Measurements from ENCODE around the gene LYG1. TPM values are rescaled to one million over a fixed set of nuclear protein-coding genes. Genes with fewer than 3 reads are reported as not detected.

LYG1 gene
- total and polyA plus RNA-seq, 9 of the 15 experiments (the other 6 are each of a cell fraction or from before 2014, with no cell fraction given) = 0.64 to 2.6 (median 1.2) TPM

DNA sequence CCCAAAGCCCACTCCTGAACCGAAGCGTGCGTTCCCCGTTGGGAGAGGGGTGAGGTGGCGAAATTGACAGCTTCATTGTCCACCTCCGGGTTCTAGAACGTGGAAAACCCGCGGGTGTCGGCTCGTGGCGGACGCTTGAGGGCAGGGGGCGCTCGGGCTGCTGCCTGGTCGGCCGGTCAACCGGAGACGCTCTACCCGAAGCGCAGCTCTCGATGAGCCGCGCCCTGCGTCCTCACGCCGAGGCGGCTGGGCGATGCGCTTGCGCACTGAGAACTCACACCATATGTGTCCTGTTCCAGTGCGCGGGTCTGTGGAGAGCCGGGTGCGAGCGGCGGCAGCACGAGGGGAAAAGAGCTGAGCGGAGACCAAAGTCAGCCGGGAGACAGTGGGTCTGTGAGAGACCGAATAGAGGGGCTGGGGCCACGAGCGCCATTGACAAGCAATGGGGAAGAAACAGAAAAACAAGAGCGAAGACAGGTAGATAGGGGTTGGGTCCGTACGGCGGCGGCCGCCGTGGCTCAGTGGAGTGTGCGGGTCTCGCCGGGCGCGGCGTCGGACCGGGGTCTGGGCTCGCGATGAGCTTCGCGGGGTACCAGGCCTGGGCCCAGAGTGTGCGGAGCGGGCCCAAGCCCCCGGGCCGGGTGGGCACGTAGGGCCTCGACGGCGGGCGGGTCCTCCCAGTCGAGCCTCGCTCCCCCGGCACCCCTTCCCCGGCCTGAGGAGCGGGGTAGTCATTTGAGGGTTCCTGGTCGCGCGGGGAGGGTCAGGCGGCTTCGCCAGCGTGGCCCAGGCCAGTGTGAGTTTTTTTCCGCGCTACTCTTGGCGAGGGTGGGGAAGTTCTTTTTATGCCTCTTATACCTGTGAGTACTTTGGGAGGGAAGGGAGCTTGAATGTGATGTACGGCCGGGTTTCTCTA is 36.4 kb upstream of the LYG1 start, which contains the start of gene EIF5B (continued):
- TF ChIP-seq, protein P1, sequence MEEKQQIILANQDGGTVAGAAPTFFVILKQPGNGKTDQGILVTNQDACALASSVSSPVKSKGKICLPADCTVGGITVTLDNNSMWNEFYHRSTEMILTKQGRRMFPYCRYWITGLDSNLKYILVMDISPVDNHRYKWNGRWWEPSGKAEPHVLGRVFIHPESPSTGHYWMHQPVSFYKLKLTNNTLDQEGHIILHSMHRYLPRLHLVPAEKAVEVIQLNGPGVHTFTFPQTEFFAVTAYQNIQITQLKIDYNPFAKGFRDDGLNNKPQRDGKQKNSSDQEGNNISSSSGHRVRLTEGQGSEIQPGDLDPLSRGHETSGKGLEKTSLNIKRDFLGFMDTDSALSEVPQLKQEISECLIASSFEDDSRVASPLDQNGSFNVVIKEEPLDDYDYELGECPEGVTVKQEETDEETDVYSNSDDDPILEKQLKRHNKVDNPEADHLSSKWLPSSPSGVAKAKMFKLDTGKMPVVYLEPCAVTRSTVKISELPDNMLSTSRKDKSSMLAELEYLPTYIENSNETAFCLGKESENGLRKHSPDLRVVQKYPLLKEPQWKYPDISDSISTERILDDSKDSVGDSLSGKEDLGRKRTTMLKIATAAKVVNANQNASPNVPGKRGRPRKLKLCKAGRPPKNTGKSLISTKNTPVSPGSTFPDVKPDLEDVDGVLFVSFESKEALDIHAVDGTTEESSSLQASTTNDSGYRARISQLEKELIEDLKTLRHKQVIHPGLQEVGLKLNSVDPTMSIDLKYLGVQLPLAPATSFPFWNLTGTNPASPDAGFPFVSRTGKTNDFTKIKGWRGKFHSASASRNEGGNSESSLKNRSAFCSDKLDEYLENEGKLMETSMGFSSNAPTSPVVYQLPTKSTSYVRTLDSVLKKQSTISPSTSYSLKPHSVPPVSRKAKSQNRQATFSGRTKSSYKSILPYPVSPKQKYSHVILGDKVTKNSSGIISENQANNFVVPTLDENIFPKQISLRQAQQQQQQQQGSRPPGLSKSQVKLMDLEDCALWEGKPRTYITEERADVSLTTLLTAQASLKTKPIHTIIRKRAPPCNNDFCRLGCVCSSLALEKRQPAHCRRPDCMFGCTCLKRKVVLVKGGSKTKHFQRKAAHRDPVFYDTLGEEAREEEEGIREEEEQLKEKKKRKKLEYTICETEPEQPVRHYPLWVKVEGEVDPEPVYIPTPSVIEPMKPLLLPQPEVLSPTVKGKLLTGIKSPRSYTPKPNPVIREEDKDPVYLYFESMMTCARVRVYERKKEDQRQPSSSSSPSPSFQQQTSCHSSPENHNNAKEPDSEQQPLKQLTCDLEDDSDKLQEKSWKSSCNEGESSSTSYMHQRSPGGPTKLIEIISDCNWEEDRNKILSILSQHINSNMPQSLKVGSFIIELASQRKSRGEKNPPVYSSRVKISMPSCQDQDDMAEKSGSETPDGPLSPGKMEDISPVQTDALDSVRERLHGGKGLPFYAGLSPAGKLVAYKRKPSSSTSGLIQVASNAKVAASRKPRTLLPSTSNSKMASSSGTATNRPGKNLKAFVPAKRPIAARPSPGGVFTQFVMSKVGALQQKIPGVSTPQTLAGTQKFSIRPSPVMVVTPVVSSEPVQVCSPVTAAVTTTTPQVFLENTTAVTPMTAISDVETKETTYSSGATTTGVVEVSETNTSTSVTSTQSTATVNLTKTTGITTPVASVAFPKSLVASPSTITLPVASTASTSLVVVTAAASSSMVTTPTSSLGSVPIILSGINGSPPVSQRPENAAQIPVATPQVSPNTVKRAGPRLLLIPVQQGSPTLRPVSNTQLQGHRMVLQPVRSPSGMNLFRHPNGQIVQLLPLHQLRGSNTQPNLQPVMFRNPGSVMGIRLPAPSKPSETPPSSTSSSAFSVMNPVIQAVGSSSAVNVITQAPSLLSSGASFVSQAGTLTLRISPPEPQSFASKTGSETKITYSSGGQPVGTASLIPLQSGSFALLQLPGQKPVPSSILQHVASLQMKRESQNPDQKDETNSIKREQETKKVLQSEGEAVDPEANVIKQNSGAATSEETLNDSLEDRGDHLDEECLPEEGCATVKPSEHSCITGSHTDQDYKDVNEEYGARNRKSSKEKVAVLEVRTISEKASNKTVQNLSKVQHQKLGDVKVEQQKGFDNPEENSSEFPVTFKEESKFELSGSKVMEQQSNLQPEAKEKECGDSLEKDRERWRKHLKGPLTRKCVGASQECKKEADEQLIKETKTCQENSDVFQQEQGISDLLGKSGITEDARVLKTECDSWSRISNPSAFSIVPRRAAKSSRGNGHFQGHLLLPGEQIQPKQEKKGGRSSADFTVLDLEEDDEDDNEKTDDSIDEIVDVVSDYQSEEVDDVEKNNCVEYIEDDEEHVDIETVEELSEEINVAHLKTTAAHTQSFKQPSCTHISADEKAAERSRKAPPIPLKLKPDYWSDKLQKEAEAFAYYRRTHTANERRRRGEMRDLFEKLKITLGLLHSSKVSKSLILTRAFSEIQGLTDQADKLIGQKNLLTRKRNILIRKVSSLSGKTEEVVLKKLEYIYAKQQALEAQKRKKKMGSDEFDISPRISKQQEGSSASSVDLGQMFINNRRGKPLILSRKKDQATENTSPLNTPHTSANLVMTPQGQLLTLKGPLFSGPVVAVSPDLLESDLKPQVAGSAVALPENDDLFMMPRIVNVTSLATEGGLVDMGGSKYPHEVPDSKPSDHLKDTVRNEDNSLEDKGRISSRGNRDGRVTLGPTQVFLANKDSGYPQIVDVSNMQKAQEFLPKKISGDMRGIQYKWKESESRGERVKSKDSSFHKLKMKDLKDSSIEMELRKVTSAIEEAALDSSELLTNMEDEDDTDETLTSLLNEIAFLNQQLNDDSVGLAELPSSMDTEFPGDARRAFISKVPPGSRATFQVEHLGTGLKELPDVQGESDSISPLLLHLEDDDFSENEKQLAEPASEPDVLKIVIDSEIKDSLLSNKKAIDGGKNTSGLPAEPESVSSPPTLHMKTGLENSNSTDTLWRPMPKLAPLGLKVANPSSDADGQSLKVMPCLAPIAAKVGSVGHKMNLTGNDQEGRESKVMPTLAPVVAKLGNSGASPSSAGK (IDR thresholded peaks at IDR 0.05) = peak; percentile 87
- no peak for TF ChIP-seq TAL1 (IDR thresholded peaks at IDR 0.05)
- no peak for TF ChIP-seq NCOA4 (IDR thresholded peaks at IDR 0.05; ENCODE audit: partially characterized antibody)
- TF ChIP-seq ZNF445 (CRISPR knock-in tag; IDR thresholded peaks at IDR 0.05; ENCODE audit: low read depth) = no peak
- TF ChIP-seq FOXP1 (CRISPR knock-in tag; IDR thresholded peaks at IDR 0.05) = no peak; the same call in 1 of the 2 replicates
- no peak for TF ChIP-seq RBM14 (IDR thresholded peaks at IDR 0.05; ENCODE audit: borderline replicate concordance, insufficient read depth, low read depth, low read length)
- TF ChIP-seq, protein P2, sequence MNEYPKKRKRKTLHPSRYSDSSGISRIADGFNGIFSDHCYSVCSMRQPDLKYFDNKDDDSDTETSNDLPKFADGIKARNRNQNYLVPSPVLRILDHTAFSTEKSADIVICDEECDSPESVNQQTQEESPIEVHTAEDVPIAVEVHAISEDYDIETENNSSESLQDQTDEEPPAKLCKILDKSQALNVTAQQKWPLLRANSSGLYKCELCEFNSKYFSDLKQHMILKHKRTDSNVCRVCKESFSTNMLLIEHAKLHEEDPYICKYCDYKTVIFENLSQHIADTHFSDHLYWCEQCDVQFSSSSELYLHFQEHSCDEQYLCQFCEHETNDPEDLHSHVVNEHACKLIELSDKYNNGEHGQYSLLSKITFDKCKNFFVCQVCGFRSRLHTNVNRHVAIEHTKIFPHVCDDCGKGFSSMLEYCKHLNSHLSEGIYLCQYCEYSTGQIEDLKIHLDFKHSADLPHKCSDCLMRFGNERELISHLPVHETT (CRISPR knock-in tag; conservative IDR thresholded peaks at IDR 0.05 in 1 of 2, IDR thresholded peaks at IDR 0.05 in 1 of 2) = peak in 1 of 2 experiments; percentile 86; a peak in 2 of 4 replicates
- TF ChIP-seq BRD9 (IDR thresholded peaks at IDR 0.05; ENCODE audit: low read depth, partially characterized antibody) = no peak
- TF ChIP-seq, protein P3, sequence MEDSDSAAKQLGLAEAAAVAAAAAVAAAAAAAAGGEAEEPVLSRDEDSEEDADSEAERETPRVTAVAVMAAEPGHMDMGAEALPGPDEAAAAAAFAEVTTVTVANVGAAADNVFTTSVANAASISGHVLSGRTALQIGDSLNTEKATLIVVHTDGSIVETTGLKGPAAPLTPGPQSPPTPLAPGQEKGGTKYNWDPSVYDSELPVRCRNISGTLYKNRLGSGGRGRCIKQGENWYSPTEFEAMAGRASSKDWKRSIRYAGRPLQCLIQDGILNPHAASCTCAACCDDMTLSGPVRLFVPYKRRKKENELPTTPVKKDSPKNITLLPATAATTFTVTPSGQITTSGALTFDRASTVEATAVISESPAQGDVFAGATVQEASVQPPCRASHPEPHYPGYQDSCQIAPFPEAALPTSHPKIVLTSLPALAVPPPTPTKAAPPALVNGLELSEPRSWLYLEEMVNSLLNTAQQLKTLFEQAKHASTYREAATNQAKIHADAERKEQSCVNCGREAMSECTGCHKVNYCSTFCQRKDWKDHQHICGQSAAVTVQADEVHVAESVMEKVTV (CRISPR knock-in tag; IDR thresholded peaks at IDR 0.05) = no peak
- no peak for TF ChIP-seq ZNF695 (CRISPR knock-in tag; IDR thresholded peaks at IDR 0.05)
